K562 treated with DMSO at 1 percent for 24 hours (cell line): ENCODE measurements around the gene DUSP11. TPM values are rescaled to one million over a fixed set of nuclear protein-coding genes. Genes with fewer than 3 reads are reported as not detected.

Source experiments
- total RNA-seq: library from RNA; unstranded; fragments of 300-600 nt; gene quantifications from 2 replicates; pipeline ENCODE4 v1.2.3, GENCODE V29; 2022; ENCODE audit warnings: low read depth; ENCODE audit not compliant: insufficient read depth

Gene DUSP11
- 14.8 and 18.7 TPM in 2 replicates for total RNA-seq

DNA sequence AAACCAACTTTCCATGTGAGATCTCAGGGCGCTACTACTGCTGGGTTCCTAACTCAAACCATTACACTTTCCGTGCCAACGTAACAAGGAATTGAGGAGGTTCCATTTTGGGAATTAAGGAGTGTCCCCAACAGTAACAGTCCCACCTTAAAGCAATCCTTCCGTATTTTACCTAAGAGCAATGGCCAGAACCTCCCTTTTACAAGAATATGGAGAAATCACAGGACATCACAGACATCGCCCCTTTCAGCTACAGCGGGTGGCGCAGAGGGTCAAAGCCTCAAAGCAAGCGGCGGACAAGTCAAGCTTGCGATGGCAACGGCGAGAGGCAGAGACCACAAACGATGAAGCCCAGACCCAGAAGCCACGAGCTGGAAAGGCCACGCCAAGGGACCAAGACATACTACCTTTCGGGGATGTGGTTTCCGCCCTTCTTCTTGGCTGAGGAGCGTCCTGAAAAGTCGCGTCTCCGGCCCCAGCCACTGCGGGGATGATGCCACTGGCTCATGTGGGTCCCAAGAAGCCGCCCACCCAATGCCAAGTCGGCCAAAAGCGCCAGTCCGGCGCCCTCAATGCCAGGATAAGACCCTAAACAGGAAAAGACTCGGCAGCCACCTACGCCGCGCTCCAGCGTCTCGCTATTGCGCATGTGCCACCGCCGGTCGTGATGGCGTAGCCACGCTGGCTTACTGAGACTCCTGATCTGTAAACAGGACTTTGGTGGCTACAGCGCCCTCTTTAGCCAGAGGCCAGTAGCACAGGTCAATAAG, at the start of gene DUSP11:
Gene DUSP11, minus strand, starts transcription at position 637 of the 770 bp plus-strand sequence. Its CDS starts 129 bp downstream, at position 508.

DNA sequence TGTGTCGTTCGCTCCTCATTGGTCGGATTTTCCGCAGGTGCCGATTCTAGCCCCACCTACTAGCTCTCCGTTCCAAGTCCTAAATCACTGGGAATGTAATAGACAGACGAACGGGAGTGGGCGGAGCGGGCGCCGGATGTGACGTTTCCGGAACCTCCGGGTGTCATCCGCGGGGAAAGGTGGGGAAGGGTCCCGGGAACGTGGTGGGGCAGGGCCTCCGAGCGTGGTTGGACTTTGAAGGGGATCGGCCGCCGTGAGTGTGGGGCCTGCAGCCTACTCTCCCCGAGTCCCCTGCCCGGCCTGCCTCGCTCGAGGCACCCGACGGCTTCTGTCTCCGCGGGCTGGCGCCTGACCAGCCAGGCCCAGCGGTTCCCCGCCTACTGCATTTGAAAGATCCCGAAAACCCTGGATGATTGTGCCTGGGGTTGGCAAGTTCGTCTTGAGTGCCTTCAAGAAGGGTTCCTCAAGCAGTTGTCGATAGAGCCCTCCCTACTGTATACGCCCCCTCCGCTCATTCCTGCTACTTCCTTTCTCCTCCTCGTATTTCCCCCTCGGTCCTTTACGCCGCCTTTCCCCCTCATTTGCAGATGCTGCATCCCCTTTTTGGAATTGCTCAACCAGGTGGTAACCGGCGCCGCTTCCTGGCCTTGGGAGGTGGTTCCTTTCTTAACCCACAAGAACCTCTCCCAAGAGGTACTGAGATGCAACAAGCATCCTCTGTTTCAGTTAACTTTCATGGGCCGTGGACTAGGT, 49.1 kb upstream of the DUSP11 start, which contains the start of gene STAMBP:
Gene STAMBP, plus strand, starts transcription at position 144 of the 753 bp plus-strand sequence. CDS start 1,896 bp downstream, outside the sequence.

DNA sequence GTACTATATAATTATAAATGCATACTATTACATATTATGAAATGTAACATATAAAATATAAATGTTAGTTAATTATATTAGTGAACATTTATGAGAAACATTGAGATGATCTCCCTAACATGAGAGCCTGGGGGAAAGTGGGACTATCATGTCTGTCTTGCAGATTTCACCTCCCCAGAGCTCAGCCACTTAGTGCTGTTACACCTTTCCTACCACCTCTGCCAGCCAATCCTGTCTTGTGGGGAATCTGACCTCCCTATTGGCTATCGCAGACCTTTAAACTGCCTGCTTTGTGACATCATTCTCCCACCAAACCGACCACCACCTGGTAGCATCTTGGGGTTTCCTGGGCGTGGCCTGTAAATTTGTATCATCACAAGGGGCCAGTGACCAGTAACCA, 4.0 kb upstream of the DUSP11 start, which contains the start of gene C2orf78:
Gene C2orf78, plus strand, starts transcription at position 301 of the 400 bp plus-strand sequence. CDS start 127 bp downstream, outside the sequence.

DNA sequence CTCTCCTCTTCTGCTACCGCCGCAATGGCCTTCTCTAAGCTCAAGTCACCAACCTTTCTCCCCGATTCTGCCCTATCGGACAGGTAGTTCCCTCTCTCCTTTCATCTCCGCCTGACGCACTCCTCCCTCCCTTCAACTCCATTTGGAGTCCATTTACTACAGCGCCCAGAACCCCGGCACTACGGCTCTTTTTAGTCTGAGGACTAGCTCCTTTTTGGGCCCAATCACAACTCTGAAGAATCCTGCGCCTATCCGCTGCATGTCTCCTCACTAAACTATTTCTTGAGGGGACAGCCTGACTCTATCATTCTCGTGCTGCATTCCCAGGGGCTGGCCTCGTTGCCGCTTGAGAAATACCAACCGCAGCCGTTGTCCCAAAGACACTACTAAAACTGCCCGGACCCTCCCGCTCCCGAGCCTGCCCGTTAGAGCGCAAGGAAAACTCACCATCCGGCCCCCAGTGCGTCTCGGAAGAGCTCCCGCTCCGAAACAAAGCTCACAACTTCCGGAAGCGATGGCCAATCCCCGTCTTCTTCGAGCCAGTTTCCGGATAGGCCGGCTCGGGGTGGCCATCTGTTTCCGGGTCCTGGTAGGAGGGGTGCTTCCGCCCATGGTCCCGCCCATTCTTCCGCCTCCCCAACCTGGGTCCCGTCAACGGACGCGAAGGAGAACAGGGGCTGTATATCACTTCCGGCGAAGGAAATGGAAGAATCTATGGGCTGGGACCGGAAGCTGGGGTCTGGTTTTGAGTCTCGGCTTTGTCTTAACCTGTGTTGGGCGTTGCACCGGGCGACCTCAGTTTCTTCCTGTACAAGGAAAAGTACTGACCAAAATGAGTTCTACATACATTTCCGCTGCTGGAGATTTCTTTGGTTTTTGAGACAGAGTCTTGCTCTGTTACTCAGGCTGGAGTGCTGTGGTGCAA, 42.8 kb downstream of the DUSP11 start, which contains the start of gene TPRKB:
Gene TPRKB, minus strand, starts transcription at position 491 of the 925 bp plus-strand sequence. CDS start 2,776 bp downstream, outside the sequence.

Other genes with a start within 250 kb of the DUSP11 start
- gene NAT8, start 137.7 kb downstream of the DUSP11 start, total RNA-seq = not detected in 2 replicates
- 35.0 and 53.3 TPM in 2 replicates for gene TPRKB, start 42.8 kb downstream of the DUSP11 start, total RNA-seq
- gene C2orf78, start 4.1 kb upstream of the DUSP11 start, total RNA-seq = 1.0 and 1.2 TPM in 2 replicates
- 35.9 and 37.4 TPM in 2 replicates for gene STAMBP, start 48.9 kb upstream of the DUSP11 start, total RNA-seq
- gene ACTG2, start 112.9 kb upstream of the DUSP11 start, total RNA-seq = not detected in 2 replicates
- 101 and 107 TPM in 2 replicates for gene DGUOK, start 146.8 kb upstream of the DUSP11 start, total RNA-seq
- 10.3 and 10.8 TPM in 2 replicates for gene TET3, start 204.8 kb upstream of the DUSP11 start, total RNA-seq